ENCODE data around the gene ADGRB3.
"Not testable (repeated sequence)": the region's sequence is repeated elsewhere in the genome, so short reads cannot be mapped to it uniquely, and the experiment has no call there.

ADGRB3 gene

GRCh38 chr6:69285054-69285453, 650.0 kb downstream of the ADGRB3 start:
- no peaks in the 10 kb centered on the region for H3K9me3 ChIP-seq (ENCODE audit: low read length)
- no peaks in the 10 kb centered on the region for H4K20me1 ChIP-seq (ENCODE audit: insufficient read depth, low read length)
- H3K36me3 ChIP-seq (ENCODE audit: insufficient read depth, low read length), result no peaks in the 10 kb centered on the region
- H3K79me2 ChIP-seq (ENCODE audit: insufficient read depth, low read length), result no peaks in the 10 kb centered on the region
- no peak overlapping the region for H2AFZ ChIP-seq (ENCODE audit: low read length)
- H3K9ac ChIP-seq (ENCODE audit: low read length), result no peak overlapping the region
- H3F3A ChIP-seq (ENCODE audit: insufficient read depth, low read length), result no peaks in the 10 kb centered on the region
- H3K4me2 ChIP-seq (ENCODE audit: low read length), result no peak overlapping the region
- TF ChIP-seq CTCF (IDR thresholded peaks at IDR 0.05; ENCODE audit: low read length), result no peak
- TF ChIP-seq EZH2 (IDR thresholded peaks at IDR 0.05; ENCODE audit: borderline replicate concordance, low read length), result no peak
- no peak overlapping the region for H3K4me3 ChIP-seq (ENCODE audit: low read depth, low read length, poor library complexity, severe bottlenecking)
- no peaks in the 10 kb centered on the region for H3K4me1 ChIP-seq (ENCODE audit: insufficient read depth, low read length, severe bottlenecking)
- H3K27me3 ChIP-seq (ENCODE audit: insufficient read depth, low read length), result no peaks in the 10 kb centered on the region
- no peak overlapping the region for H3K27ac ChIP-seq (ENCODE audit: low read depth, low read length, poor library complexity, severe bottlenecking)
- H3K9me2 ChIP-seq (ENCODE audit: low read depth, low read length), result no peaks in the 10 kb centered on the region

- no peak overlapping the region for H3K4me3 ChIP-seq (ENCODE audit: low read depth, low read length, poor library complexity, severe bottlenecking)
- no peaks in the 10 kb centered on the region for H3K9me2 ChIP-seq (ENCODE audit: low read depth, low read length)
- no peak overlapping the region for H3K4me2 ChIP-seq (ENCODE audit: low read length)
- no peaks in the 10 kb centered on the region for H3K36me3 ChIP-seq (ENCODE audit: insufficient read depth, low read length)
- H3F3A ChIP-seq (ENCODE audit: insufficient read depth, low read length), result no peaks in the 10 kb centered on the region
- TF ChIP-seq EZH2 (IDR thresholded peaks at IDR 0.05; ENCODE audit: borderline replicate concordance, low read length) (no peak), CTCF (IDR thresholded peaks at IDR 0.05; ENCODE audit: low read length) (no peak)
- H3K9ac ChIP-seq (ENCODE audit: low read length), result no peak overlapping the region
- no peaks in the 10 kb centered on the region for H3K79me2 ChIP-seq (ENCODE audit: insufficient read depth, low read length)
- H2AFZ ChIP-seq (ENCODE audit: low read length), result no peak overlapping the region
- H3K27ac ChIP-seq (ENCODE audit: low read depth, low read length, poor library complexity, severe bottlenecking), result no peak overlapping the region
- H3K4me1 ChIP-seq (ENCODE audit: insufficient read depth, low read length, severe bottlenecking), result no peaks in the 10 kb centered on the region
- H3K9me3 ChIP-seq (ENCODE audit: low read length), result no peaks in the 10 kb centered on the region
- H3K27me3 ChIP-seq (ENCODE audit: insufficient read depth, low read length), result no peaks in the 10 kb centered on the region
- no peaks in the 10 kb centered on the region for H4K20me1 ChIP-seq (ENCODE audit: insufficient read depth, low read length)
Measured at GRCh38 chr6:69286331-69286730, 651.2 kb downstream of the ADGRB3 start.

GRCh38 chr6:69288198-69288597, 653.1 kb downstream of the ADGRB3 start:
- H3K79me2 ChIP-seq (ENCODE audit: insufficient read depth, low read length); H3K4me3 ChIP-seq (ENCODE audit: low read depth, low read length, poor library complexity, severe bottlenecking); H3K27ac ChIP-seq (ENCODE audit: low read depth, low read length, poor library complexity, severe bottlenecking); H3K36me3 ChIP-seq (ENCODE audit: insufficient read depth, low read length); H3K9me2 ChIP-seq (ENCODE audit: low read depth, low read length); H3K9me3 ChIP-seq (ENCODE audit: low read length); H3K4me1 ChIP-seq (ENCODE audit: insufficient read depth, low read length, severe bottlenecking); H2AFZ ChIP-seq (ENCODE audit: low read length); H3F3A ChIP-seq (ENCODE audit: insufficient read depth, low read length); H4K20me1 ChIP-seq (ENCODE audit: insufficient read depth, low read length); H3K4me2 ChIP-seq (ENCODE audit: low read length); H3K9ac ChIP-seq (ENCODE audit: low read length); H3K27me3 ChIP-seq (ENCODE audit: insufficient read depth, low read length): not testable (repeated sequence)

GRCh38 chr6:69289689-69290495, 654.8 kb downstream of the ADGRB3 start:
- no peaks in the 10 kb centered on the region for H3K79me2 ChIP-seq (ENCODE audit: insufficient read depth, low read length)
- no peak for TF ChIP-seq CTCF (IDR thresholded peaks at IDR 0.05; ENCODE audit: low read length)
- no peak overlapping the region for H3K4me3 ChIP-seq (ENCODE audit: low read depth, low read length, poor library complexity, severe bottlenecking)
- H3K9me2 ChIP-seq (ENCODE audit: low read depth, low read length), result no peaks in the 10 kb centered on the region
- no peak overlapping the region for H3K27ac ChIP-seq (ENCODE audit: low read depth, low read length, poor library complexity, severe bottlenecking)
- no peaks in the 10 kb centered on the region for H3K4me1 ChIP-seq (ENCODE audit: insufficient read depth, low read length, severe bottlenecking)
- no peak overlapping the region for H3K9ac ChIP-seq (ENCODE audit: low read length)
- H3F3A ChIP-seq (ENCODE audit: insufficient read depth, low read length), result no peaks in the 10 kb centered on the region
- no peaks in the 10 kb centered on the region for H3K9me3 ChIP-seq (ENCODE audit: low read length)
- no peaks in the 10 kb centered on the region for H3K36me3 ChIP-seq (ENCODE audit: insufficient read depth, low read length)
- H2AFZ ChIP-seq (ENCODE audit: low read length), result no peak overlapping the region
- H3K4me2 ChIP-seq (ENCODE audit: low read length), result no peak overlapping the region
- H3K27me3 ChIP-seq (ENCODE audit: insufficient read depth, low read length), result no peaks in the 10 kb centered on the region
- no peaks in the 10 kb centered on the region for H4K20me1 ChIP-seq (ENCODE audit: insufficient read depth, low read length)
